Stimulated activated naive CD4-positive, alpha-beta T cell treated with Interleukin-2 at 50 U/mL for 16 hours (primary cell): ENCODE data around the gene SLC51A.
"Not testable (repeated sequence)": the region's sequence is repeated elsewhere in the genome, so short reads cannot be mapped to it uniquely, and the experiment has no call there.

Experiments used
- DNase-seq: peaks from one replicate; lab custom pipeline; 2025; lab: John Stamatoyannopoulos, UW

SLC51A gene

GRCh38 chr3:196193133-196193735 is 23.1 kb upstream of the SLC51A start:
- no peak for DNase-seq

GRCh38 chr3:196193736-196194541 is 22.4 kb upstream of the SLC51A start:
- DNase-seq = no peak

GRCh38 chr3:196194542-196194915 is 21.8 kb upstream of the SLC51A start:
- no peak for DNase-seq

- DNase-seq = no peak
Observed at GRCh38 chr3:196195664-196196265, 20.6 kb upstream of the SLC51A start.

GRCh38 chr3:196197524-196197923 is 18.8 kb upstream of the SLC51A start:
- no peak for DNase-seq

- DNase-seq = no peak
Observed at GRCh38 chr3:196198081-196198675, 18.2 kb upstream of the SLC51A start.

GRCh38 chr3:196198771-196199753 is 17.3 kb upstream of the SLC51A start:
- DNase-seq = no peak

GRCh38 chr3:196202516-196202970 is 13.8 kb upstream of the SLC51A start:
- no peak for DNase-seq

GRCh38 chr3:196203846-196204245 is 12.5 kb upstream of the SLC51A start:
- DNase-seq = no peak

- not testable (repeated sequence) for DNase-seq
Observed at GRCh38 chr3:196205442-196206205, 10.7 kb upstream of the SLC51A start.

GRCh38 chr3:196207159-196207832 is 9.0 kb upstream of the SLC51A start:
- peak; percentile 63 for DNase-seq

- DNase-seq = peak; percentile 48
Observed at GRCh38 chr3:196207833-196208607, 8.3 kb upstream of the SLC51A start.

- no peak for DNase-seq
Observed at GRCh38 chr3:196208942-196209695, 7.2 kb upstream of the SLC51A start.

- not testable (repeated sequence) for DNase-seq
Observed at GRCh38 chr3:196209944-196210672, 6.2 kb upstream of the SLC51A start.

- no peak for DNase-seq
Observed at GRCh38 chr3:196210673-196211556, 5.4 kb upstream of the SLC51A start, which contains the start of gene ZDHHC19. ZDHHC19 (minus strand) TSS chr3:196211400; CDS start chr3:196211315, 85 bp downstream.

GRCh38 chr3:196214783-196215441 is 1.4 kb upstream of the SLC51A start:
- DNase-seq = no peak
